ENCODE data around the gene AFTPH.

Gene AFTPH

DNA sequence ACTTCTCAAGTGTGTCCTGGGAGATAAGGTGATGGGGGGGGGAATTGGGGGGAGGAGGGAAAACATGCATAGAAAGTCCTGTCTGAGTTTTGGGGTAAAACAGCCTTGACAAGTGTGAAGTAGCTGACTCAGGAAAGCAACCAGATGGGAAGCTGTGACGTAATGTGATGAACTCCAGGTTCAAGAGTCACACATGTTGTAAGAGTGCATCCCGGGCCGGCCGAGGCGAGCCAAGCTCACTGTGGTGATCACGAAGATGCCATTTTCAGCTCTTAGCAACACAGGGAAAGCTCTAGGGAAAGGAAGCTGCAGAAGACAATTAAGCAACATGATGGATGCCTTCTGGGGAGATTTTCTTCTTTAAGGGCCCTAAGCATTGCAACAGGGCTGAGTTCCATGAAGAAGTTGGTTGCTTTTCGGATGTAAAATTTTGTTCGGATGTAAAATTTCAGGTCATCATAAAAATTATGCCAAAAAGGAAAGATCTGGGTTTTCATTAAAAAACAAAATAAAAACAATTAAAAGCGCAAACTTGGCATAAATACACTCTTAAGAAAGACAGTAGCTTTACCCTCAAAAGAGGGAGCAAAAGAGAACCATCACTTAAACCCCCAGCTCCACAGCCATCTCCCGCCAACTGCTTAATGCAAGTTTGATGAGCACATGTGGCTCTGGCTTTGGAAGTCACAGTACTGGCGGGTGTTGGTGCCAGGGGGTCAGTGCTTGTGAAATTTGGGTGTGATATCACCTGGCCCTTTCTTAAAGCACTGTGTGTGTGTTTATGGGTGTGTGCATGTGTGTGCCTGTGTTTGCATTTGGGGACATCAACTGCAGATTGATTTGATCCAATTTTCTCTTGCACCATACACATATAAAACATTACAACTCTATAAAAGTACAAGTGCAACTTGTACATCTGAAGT is 110.5 kb downstream of the AFTPH start:
- no peak overlapping the region for H3K27ac ChIP-seq
- no peak for TF ChIP-seq ZFX (IDR thresholded peaks at IDR 0.05)
- TF ChIP-seq, protein P1, sequence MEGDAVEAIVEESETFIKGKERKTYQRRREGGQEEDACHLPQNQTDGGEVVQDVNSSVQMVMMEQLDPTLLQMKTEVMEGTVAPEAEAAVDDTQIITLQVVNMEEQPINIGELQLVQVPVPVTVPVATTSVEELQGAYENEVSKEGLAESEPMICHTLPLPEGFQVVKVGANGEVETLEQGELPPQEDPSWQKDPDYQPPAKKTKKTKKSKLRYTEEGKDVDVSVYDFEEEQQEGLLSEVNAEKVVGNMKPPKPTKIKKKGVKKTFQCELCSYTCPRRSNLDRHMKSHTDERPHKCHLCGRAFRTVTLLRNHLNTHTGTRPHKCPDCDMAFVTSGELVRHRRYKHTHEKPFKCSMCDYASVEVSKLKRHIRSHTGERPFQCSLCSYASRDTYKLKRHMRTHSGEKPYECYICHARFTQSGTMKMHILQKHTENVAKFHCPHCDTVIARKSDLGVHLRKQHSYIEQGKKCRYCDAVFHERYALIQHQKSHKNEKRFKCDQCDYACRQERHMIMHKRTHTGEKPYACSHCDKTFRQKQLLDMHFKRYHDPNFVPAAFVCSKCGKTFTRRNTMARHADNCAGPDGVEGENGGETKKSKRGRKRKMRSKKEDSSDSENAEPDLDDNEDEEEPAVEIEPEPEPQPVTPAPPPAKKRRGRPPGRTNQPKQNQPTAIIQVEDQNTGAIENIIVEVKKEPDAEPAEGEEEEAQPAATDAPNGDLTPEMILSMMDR (conservative IDR thresholded peaks at IDR 0.05), result no peak

DNA sequence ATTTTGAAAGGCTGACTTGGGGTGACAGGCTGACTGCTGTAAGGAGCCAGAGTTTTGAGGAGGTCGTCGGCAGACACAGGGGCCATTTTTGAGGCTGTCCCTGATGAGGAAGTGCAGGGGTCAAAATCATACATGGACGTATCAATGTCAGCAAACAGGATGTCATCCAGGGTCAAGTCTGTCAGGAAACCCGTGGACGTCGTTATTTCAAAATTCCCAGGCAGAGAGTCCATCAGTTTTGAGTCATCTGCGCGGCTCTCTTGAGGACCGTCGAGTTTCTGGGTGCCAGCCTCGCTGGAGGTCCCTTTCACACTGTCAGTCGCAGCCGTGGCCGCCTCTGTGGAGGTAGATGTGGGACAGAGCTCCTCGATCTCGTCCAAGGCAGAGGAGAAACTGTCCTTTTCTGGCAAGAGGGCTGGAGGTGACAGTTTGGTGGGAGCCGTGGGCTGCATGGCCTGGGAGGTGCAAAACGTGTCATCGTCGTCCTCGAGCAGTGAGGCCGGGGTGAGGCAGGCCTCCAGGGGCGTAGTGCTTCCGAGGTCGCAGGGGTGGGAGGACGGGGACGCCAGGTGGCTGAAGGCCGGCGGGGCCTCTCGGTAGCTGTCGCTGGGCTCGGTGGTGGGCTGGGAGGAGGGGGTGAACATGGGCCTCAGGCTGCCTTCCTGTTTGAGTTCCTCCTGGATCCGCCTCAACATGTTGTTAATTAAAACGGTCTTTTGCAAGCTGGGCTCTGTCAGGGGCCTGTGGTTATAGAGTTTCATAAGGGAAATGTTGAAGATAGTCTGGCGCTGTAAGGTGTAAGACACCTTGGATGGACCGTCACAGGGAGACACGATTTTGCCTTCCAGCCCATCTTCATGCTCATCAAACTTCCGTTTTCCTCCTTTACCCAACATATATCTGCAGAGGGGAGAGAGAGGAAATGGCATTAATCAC is 112.1 kb downstream of the AFTPH start:
- no peak overlapping the region for H3K27ac ChIP-seq
- TF ChIP-seq, protein P1 (conservative IDR thresholded peaks at IDR 0.05), result no peak
- TF ChIP-seq ZFX (IDR thresholded peaks at IDR 0.05), result no peak

DNA sequence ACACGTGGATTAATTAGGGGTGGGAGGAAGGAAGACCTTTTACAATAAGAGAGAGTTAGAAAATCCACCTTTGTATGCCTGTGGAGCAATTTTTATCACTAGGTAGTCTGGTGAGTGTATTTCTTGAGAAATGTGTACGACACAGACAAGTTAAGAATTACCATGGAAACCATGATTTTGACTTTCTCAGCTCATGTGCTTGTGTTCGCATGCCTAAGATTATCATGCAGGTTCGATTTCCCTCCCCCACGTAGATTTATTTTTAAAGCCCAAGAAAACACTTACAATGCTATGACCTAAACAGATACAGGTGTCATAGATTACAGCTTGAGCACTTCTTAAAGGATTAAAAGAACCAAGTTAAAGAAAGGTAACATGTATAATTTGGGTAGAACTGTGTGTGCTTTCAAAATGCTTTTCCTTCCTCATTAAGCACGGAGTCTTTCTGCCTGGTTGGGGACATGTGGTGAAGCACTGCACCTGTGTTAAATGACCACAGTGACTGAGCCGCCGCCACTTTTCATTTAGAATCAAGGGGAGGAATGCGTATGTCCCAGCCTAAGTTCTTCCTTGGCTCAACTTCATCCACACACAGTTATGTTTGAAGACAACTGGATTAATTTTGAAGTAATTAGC is 113.0 kb downstream of the AFTPH start:
- H3K27ac ChIP-seq, result no peak overlapping the region
- no peak for TF ChIP-seq ZFX (IDR thresholded peaks at IDR 0.05)
- TF ChIP-seq, protein P1 (conservative IDR thresholded peaks at IDR 0.05), result no peak

DNA sequence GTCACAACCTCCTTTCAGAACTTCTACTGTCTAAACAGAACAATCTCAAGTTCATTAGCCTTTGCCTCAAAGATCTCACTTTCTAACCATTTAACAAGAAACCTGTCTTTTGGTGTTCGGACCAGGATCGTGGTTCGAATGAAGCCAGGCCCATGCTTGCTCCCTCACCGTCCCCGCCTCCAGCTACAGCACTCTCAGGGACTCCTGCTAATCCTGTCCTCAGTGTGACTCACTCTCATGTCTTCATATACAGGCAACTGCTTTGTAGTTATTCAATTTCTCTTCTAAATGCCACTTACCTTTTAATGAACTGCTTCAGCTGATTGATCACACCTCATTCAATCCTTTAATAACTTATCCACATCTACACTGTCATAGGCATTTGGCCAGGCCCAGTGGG is 113.8 kb downstream of the AFTPH start:
- no peak overlapping the region for H3K27ac ChIP-seq
- TF ChIP-seq ZFX (IDR thresholded peaks at IDR 0.05), result no peak
- TF ChIP-seq, protein P1 (conservative IDR thresholded peaks at IDR 0.05), result no peak

GRCh38 chr2:64638502-64639120 is 114.5 kb downstream of the AFTPH start:
- H3K27ac ChIP-seq, result no peak overlapping the region
- TF ChIP-seq ZFX (IDR thresholded peaks at IDR 0.05), result no peak
- TF ChIP-seq, protein P1 (conservative IDR thresholded peaks at IDR 0.05), result no peak

- TF ChIP-seq, protein P1 (conservative IDR thresholded peaks at IDR 0.05), result no peak
- TF ChIP-seq ZFX (IDR thresholded peaks at IDR 0.05), result no peak
- no peak overlapping the region for H3K27ac ChIP-seq
Measured at GRCh38 chr2:64639691-64640090, 115.6 kb downstream of the AFTPH start.

Data from C4-2B (cell line).